Calu3 (cell line): Measurements from ENCODE around the gene CST9. TPM values are rescaled to one million over a fixed set of nuclear protein-coding genes. Genes with fewer than 3 reads are reported as not detected.

Source experiments
- BruUV-seq: library from RNA; stranded (reverse); fragments of 400-500 nt; replicated peaks from 2 replicates; lab custom pipeline; 2021; lab: Mats Ljungman, UMichigan
- CTCF ChIA-PET: fragments of 300-600 bp; sonication (Branson Sonifier 250); formaldehyde crosslinking; loops from one replicate; lab custom pipeline; 2022; ENCODE audit warnings: antibody characterized with exemption; lab: Charles Lee
- DNase-seq: peaks from one replicate; pipeline ENCODE4 v3.0.0; 2022
- H3K27ac Mint-ChIP-seq: one replicate; pipeline ENCODE4 v1.8.0; 2022; ENCODE audit warnings: mixed read lengths; ENCODE audit not compliant: unreplicated experiment
- H3K27me3 Mint-ChIP-seq: one replicate; pipeline ENCODE4 v1.8.0; 2022; ENCODE audit warnings: mixed read lengths; ENCODE audit not compliant: unreplicated experiment
- H3K36me3 Mint-ChIP-seq: one replicate; pipeline ENCODE4 v1.8.0; 2022; ENCODE audit warnings: mild to moderate bottlenecking, moderate library complexity, mixed read lengths; ENCODE audit not compliant: insufficient read depth, unreplicated experiment
- H3K4me1 Mint-ChIP-seq: one replicate; pipeline ENCODE4 v1.8.0; 2022; ENCODE audit warnings: mild to moderate bottlenecking, low read depth, mixed read lengths; ENCODE audit not compliant: unreplicated experiment
- H3K4me3 Mint-ChIP-seq: one replicate; pipeline ENCODE4 v1.8.0; 2022; ENCODE audit warnings: mild to moderate bottlenecking, low read depth, moderate library complexity, mixed read lengths; ENCODE audit not compliant: unreplicated experiment
- H3K9me3 Mint-ChIP-seq: one replicate; pipeline ENCODE4 v1.8.0; 2022; ENCODE audit warnings: low read depth, mixed read lengths; ENCODE audit not compliant: unreplicated experiment
- intact Hi-C: fragments of 100-400 bp; cut with micrococcal nuclease; formaldehyde crosslinking; loops from one replicate; pipeline ENCODE4 v1.10.0; 2022; ENCODE audit not compliant: unreplicated experiment
- total RNA-seq: library from RNA; stranded (reverse); gene quantifications from 2 replicates; pipeline ENCODE4 v1.2.3, GENCODE V29; 2022
- TF ChIP-seq, protein P1 (sequence below): fragments of 200-600 bp; IDR thresholded peaks from one replicate; pipeline ENCODE4 v1.8.0; 2022; ENCODE audit warnings: antibody characterized with exemption; ENCODE audit not compliant: unreplicated experiment

CST9 gene
- total RNA-seq, 1 experiment from 2014 or later = not detected

DNA sequence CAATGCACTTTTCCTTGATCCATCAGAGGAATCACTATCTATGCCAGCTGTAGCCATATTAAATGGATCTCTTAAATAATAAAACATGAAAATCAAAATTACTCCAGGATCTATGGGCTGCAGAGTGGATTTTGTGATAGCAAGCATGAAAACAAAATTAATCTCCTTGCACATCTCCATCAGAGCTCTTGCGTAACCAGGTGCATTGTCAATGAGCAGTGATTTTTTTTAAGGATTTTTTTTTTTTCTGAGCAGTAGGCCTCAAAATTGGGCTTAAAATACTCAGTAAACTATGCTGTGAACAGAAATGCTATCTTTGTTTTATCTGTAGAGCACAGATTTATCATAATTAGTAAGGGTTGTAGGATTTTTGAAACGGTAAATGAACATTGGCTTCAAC lies 43.5 kb upstream of the CST9 start:
- CTCF ChIA-PET = no interaction called here
- no peak for DNase-seq
- TF ChIP-seq, protein P1, sequence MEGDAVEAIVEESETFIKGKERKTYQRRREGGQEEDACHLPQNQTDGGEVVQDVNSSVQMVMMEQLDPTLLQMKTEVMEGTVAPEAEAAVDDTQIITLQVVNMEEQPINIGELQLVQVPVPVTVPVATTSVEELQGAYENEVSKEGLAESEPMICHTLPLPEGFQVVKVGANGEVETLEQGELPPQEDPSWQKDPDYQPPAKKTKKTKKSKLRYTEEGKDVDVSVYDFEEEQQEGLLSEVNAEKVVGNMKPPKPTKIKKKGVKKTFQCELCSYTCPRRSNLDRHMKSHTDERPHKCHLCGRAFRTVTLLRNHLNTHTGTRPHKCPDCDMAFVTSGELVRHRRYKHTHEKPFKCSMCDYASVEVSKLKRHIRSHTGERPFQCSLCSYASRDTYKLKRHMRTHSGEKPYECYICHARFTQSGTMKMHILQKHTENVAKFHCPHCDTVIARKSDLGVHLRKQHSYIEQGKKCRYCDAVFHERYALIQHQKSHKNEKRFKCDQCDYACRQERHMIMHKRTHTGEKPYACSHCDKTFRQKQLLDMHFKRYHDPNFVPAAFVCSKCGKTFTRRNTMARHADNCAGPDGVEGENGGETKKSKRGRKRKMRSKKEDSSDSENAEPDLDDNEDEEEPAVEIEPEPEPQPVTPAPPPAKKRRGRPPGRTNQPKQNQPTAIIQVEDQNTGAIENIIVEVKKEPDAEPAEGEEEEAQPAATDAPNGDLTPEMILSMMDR = no peak
- H3K36me3 Mint-ChIP-seq = no peaks in the 10 kb centered on the region
- H3K4me3 Mint-ChIP-seq = no peak overlapping the region
- intact Hi-C loops = no loop called here
- no TSS peak for BruUV-seq
- no peaks in the 10 kb centered on the region for H3K27me3 Mint-ChIP-seq
- no peak overlapping the region for H3K27ac Mint-ChIP-seq
- H3K9me3 Mint-ChIP-seq = no peaks in the 10 kb centered on the region
- no peaks in the 10 kb centered on the region for H3K4me1 Mint-ChIP-seq

DNA sequence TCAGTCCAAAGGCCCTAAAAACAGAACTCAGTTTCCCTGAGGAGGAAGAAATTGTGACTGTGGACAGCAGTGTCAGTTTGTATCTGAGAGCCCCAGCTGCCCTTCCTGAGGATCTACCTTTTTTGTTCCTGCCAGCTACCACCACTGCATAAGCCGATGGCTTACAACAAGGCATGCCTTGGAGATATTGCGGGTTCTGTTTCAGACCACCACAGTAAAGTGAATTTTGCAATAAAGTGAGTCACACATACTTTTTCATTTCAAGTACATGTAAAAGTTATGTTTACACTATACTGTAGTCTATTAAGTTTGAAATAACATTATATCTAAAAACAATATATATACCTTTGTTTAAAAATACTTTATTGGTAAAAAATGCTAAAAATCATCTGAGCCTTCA lies 41.6 kb upstream of the CST9 start:
- no peak overlapping the region for H3K4me3 Mint-ChIP-seq
- intact Hi-C loops = no loop called here
- no peak for DNase-seq
- no TSS peak for BruUV-seq
- H3K27ac Mint-ChIP-seq = no peak overlapping the region
- CTCF ChIA-PET = no interaction called here
- H3K9me3 Mint-ChIP-seq = no peaks in the 10 kb centered on the region
- no peaks in the 10 kb centered on the region for H3K27me3 Mint-ChIP-seq
- TF ChIP-seq, protein P1 = no peak
- no peaks in the 10 kb centered on the region for H3K36me3 Mint-ChIP-seq
- H3K4me1 Mint-ChIP-seq = no peaks in the 10 kb centered on the region

DNA sequence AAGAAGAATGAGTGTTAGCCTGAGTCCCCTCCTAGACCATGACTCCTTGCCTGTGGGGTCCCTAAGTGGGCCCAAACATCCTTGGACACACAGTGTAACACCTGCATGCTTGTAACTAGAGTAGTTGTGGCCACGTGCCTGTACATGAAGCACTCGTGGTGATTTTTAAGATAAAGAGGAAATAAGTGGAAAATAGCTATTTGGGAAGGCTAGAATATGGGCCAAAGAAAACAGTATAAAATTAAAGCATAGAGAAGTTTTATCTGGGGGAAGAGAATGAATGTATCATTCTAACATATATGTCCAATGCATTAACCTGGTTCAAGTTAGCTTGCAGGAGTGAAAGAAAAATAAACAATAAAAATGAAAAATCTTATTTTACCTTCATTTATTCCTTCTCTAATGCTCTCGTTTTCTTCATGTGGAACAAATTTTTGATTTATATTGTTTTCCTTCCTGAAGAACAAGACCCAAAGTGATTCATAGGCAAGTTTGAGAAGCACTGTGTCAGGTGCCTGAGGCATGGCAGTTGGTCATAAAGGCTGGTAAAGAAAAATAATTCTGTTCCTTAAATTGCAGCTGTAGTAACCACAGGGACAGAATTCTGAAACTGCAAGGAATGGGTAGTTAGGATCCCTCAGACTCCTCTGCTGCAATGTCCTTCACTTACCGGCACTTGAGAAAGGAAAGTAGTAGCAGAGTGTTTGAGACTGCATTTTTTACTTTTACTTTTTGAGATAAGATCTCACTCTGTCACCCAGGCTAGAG lies 40.6 kb upstream of the CST9 start:
- H3K27ac Mint-ChIP-seq = no peak overlapping the region
- intact Hi-C loops = no loop called here
- TF ChIP-seq, protein P1 = no peak
- H3K4me3 Mint-ChIP-seq = no peak overlapping the region
- no TSS peak for BruUV-seq
- DNase-seq = no peak
- H3K4me1 Mint-ChIP-seq = no peaks in the 10 kb centered on the region
- no peaks in the 10 kb centered on the region for H3K9me3 Mint-ChIP-seq
- CTCF ChIA-PET = no interaction called here
- no peaks in the 10 kb centered on the region for H3K27me3 Mint-ChIP-seq
- no peaks in the 10 kb centered on the region for H3K36me3 Mint-ChIP-seq

DNA sequence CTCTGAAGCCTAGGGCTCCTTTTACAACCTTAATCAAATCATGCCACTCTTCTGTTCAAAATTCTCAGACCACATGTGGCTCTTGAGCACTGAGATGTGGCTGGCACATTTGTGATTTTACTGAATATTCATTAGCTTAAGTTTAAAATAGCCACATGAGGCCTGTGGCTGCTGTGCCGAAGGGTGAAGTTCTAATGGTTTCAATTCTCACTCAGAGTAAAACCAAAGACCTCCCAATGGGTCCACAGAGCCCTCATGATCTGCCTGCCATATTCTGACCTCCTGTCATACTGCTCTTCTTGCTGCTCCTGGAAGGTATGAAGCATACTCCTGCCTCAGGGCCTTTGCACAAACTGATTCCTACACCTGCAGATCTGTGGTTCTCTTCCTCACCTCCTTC lies 39.9 kb upstream of the CST9 start:
- Mint-ChIP-seq H3K9me3 (no peaks in the 10 kb centered on the region), H3K4me1 (no peaks in the 10 kb centered on the region), H3K27ac (no peak overlapping the region), H3K4me3 (no peak overlapping the region), H3K27me3 (no peaks in the 10 kb centered on the region), H3K36me3 (no peaks in the 10 kb centered on the region)
- BruUV-seq = no TSS peak
- CTCF ChIA-PET = no interaction called here
- intact Hi-C loops = no loop called here
- DNase-seq = no peak
- TF ChIP-seq, protein P1 = no peak
